ENCODE results near the gene RAB14.

DNA sequence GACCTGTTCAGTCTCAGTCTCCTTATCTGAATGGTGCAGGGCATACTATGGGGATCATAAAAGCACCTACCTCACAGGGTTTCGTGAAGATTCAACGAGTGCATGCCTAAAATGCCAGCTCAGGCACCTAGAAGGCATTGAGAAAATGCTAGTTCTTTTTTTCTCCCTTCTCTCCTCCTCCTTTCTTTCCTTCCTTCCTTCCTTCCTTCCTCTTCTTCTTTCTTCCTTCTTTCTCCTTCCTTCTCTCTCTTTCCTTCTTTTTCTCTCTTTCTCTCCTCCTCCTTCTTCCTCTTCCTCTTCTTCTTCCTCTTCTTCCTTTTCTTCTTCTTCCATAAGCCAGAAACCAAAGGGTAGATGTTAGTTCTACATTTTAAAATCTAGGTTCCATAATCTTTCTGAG is 12.3 kb upstream of the RAB14 start:
- TF ChIP-seq GATA3 (IDR thresholded peaks at IDR 0.05; ENCODE audit: low read depth, low read length) (no peak), GATA2 (IDR thresholded peaks at IDR 0.05; ENCODE audit: low read depth, low read length) (no peak)

All from SH-SY5Y (cell line).